ENCODE data around the gene BMAL1. TPM values are rescaled to one million over a fixed set of nuclear protein-coding genes. Genes with fewer than 3 reads are reported as not detected.
"Not testable (repeated sequence)": the region's sequence is repeated elsewhere in the genome, so short reads cannot be mapped to it uniquely, and the experiment has no call there.

BMAL1 gene
- total and polyA plus RNA-seq, 5 donors from 2014 or later = 16.3 to 104 (median 19.7) TPM

DNA sequence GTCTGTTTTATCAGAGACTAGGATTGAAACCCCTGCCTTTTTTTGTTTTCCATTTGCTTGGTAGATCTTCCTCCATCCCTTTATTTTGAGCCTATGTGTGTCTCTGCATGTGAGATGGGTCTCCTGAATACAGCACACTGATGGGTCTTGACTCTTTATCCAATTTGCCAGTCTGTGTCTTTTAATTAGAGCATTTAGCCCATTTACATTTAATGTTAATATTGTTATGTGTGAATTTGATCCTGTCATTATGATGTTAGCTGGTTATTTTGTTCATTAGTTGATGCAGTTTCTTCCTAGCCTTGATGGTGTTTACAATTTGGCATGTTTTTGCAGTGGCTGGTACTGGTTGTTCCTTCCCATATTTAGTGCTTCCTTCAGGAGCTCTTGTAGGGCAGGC, 120.7 kb downstream of the BMAL1 start:
- H3K27ac ChIP-seq (ENCODE audit: insufficient read depth, low read length, poor library complexity, severe bottlenecking); H3K27ac Mint-ChIP-seq; H3K27me3 ChIP-seq (ENCODE audit: control insufficient read depth, insufficient read depth, low read length); H3K9me3 Mint-ChIP-seq; H3K4me3 Mint-ChIP-seq; ATAC-seq (ENCODE audit: low read depth in 2 of 2); DNase-seq; H3K27me3 Mint-ChIP-seq; H3K4me1 ChIP-seq (ENCODE audit: control insufficient read depth, insufficient read depth, low read length, poor library complexity, severe bottlenecking); H3K9me3 ChIP-seq (ENCODE audit: control insufficient read depth in 2 of 2, low read length in 2 of 2); H3K4me1 Mint-ChIP-seq; H3K4me3 ChIP-seq (ENCODE audit: low read depth, low read length): not testable (repeated sequence)
- peaks cover 21% of the 10 kb centered on the region for H3K36me3 Mint-ChIP-seq
- peaks cover 21% of the 10 kb centered on the region for H3K36me3 ChIP-seq (ENCODE audit: control insufficient read depth, insufficient read depth, low read length)

DNA sequence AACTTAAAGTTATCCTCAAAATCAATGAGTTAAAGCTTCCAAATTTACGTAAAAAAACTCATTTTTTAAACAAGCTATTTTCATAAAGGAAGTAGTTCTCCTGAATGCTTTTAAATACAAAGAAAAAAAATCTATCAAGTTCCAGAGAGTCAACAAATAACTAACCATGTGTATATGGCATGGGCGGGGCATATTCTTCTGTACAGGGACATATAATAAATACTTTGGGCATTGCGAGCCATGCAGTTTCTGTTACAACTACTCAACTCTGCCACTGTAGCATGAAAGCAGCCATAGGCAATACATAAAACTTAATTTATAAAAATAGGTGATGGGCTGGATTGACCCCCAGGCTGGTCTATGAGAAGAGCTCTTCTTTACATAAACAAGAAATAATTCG, 127.6 kb downstream of the BMAL1 start:
- H3K36me3 Mint-ChIP-seq = peaks cover 39% of the 10 kb centered on the region
- H3K27ac Mint-ChIP-seq = no peak overlapping the region
- Histone ChIP-seq H3K4me3 (ENCODE audit: low read depth, low read length) (no peak overlapping the region), H3K27me3 (ENCODE audit: control insufficient read depth, insufficient read depth, low read length) (no peaks in the 10 kb centered on the region), H3K4me1 (ENCODE audit: control insufficient read depth, insufficient read depth, low read length, poor library complexity, severe bottlenecking) (no peaks in the 10 kb centered on the region), H3K27ac (ENCODE audit: insufficient read depth, low read length, poor library complexity, severe bottlenecking) (no peak overlapping the region), H3K9me3 (ENCODE audit: control insufficient read depth in 2 of 2, low read length in 2 of 2) (no peaks in the 10 kb centered on the region), H3K36me3 (ENCODE audit: control insufficient read depth, insufficient read depth, low read length) (peaks cover 63% of the 10 kb centered on the region)
- DNase-seq (no peak), ATAC-seq (ENCODE audit: low read depth in 2 of 2) (no peak)
- peaks cover 0 to 6% (median 2%) of the 10 kb centered on the region in 4 donors for H3K4me1 Mint-ChIP-seq
- H3K4me3 Mint-ChIP-seq = no peak overlapping the region
- no peaks in the 10 kb centered on the region for H3K27me3 Mint-ChIP-seq
- peaks cover 0 to 4% (median 0%) of the 10 kb centered on the region in 7 donors for H3K9me3 Mint-ChIP-seq

DNA sequence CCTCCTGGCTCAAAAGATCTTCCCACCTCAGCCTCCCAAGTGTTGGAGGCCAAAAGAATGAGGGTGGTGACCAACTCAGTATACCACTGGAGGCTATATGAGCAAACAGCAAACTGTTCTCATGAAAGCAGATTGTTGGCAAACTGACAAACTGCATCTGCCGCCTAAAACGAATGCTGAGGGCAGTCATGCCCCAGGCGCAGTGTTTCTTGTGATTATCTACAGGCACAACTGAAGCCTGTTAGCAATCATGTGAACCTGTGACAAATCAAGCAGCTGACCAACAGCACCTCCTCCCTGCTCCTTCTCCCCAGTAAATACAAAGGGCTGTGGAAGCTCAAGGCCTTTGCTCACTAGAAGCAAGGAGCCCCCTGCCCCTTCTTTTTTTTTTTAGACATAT, 137.6 kb downstream of the BMAL1 start:
- Histone ChIP-seq H3K27me3 (ENCODE audit: control insufficient read depth, insufficient read depth, low read length) (no peaks in the 10 kb centered on the region), H3K4me1 (ENCODE audit: control insufficient read depth, insufficient read depth, low read length, poor library complexity, severe bottlenecking) (no peaks in the 10 kb centered on the region), H3K27ac (ENCODE audit: insufficient read depth, low read length, poor library complexity, severe bottlenecking) (no peak overlapping the region), H3K36me3 (ENCODE audit: control insufficient read depth, insufficient read depth, low read length) (peaks cover 58% of the 10 kb centered on the region), H3K9me3 (ENCODE audit: control insufficient read depth in 2 of 2, low read length in 2 of 2) (no peaks in the 10 kb centered on the region), H3K4me3 (ENCODE audit: low read depth, low read length) (no peak overlapping the region)
- DNase-seq (no peak), ATAC-seq (ENCODE audit: low read depth in 2 of 2) (no peak)
- Mint-ChIP-seq H3K9me3 (no peaks in the 10 kb centered on the region), H3K36me3 (peaks cover 54% of the 10 kb centered on the region), H3K27me3 (no peaks in the 10 kb centered on the region), H3K4me3 (no peak overlapping the region), H3K4me1 (peaks cover 0 to 10% (median 2%) of the 10 kb centered on the region in 4 donors), H3K27ac (no peak overlapping the region)

DNA sequence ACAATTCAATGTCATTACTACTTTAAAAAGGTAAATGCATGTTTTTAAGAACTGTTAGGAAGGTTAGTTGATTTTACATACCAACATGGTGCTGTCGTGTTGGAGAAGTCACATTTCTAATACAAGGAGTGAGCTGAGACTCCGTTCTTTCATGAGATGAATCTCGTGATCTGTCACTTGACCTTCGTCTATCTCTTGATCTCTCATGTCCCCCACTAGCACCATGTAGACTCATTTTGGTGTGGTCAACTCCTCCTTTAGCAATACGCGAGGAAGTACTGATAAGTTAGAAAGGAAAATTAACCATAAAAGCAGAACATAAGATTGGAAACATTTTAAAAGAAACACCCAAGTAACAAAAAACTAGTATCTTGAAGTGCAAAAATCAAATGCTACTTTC, 144.0 kb downstream of the BMAL1 start:
- ATAC-seq (ENCODE audit: low read depth in 2 of 2) (no peak), DNase-seq (no peak)
- Mint-ChIP-seq H3K9me3 (no peaks in the 10 kb centered on the region), H3K27ac (peak overlapping the region in 1 of 3 donors; percentile 33), H3K4me1 (peaks cover 22 to 45% (median 31%) of the 10 kb centered on the region in 4 donors), H3K36me3 (peaks cover 29% of the 10 kb centered on the region), H3K27me3 (no peaks in the 10 kb centered on the region), H3K4me3 (no peak overlapping the region)
- no peak overlapping the region for H3K27ac ChIP-seq (ENCODE audit: insufficient read depth, low read length, poor library complexity, severe bottlenecking)
- no peaks in the 10 kb centered on the region for H3K27me3 ChIP-seq (ENCODE audit: control insufficient read depth, insufficient read depth, low read length)
- H3K36me3 ChIP-seq (ENCODE audit: control insufficient read depth, insufficient read depth, low read length) = peaks cover 29% of the 10 kb centered on the region
- H3K4me3 ChIP-seq (ENCODE audit: low read depth, low read length) = no peak overlapping the region
- no peaks in the 10 kb centered on the region for H3K4me1 ChIP-seq (ENCODE audit: control insufficient read depth, insufficient read depth, low read length, poor library complexity, severe bottlenecking)
- H3K9me3 ChIP-seq (ENCODE audit: control insufficient read depth in 2 of 2, low read length in 2 of 2) = peaks cover 0 to 2% of the 10 kb centered on the region in 2 experiments

DNA sequence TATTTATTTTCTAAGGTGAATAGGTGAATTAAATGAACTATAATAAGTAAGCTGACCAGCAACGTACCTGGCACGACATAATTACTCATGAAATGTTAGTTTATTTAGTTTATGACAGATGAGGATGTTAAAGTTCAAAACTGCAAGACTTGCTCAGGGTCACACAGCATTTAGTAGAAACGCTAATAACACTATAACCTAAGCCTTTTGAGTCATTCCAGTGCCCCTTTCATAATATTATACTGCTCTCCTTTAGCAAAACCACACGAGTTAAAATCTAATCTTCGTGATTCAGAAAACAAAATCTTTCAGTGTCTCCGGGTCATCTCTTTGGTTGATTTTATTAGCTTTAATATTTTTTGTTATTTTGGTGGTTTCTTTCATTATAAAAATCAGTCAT, 145.8 kb downstream of the BMAL1 start:
- no peak overlapping the region for H3K4me3 ChIP-seq (ENCODE audit: low read depth, low read length)
- Mint-ChIP-seq H3K27me3 (no peaks in the 10 kb centered on the region), H3K4me1 (peaks cover 22 to 49% (median 33%) of the 10 kb centered on the region in 4 donors), H3K36me3 (peaks cover 33% of the 10 kb centered on the region), H3K4me3 (no peak overlapping the region), H3K27ac (no peak overlapping the region), H3K9me3 (peaks cover 0 to 10% (median 2%) of the 10 kb centered on the region in 7 donors)
- ATAC-seq (ENCODE audit: low read depth in 2 of 2) (no peak), DNase-seq (no peak)
- peaks cover 9 to 15% of the 10 kb centered on the region in 2 experiments for H3K9me3 ChIP-seq (ENCODE audit: control insufficient read depth in 2 of 2, low read length in 2 of 2)
- H3K27ac ChIP-seq (ENCODE audit: insufficient read depth, low read length, poor library complexity, severe bottlenecking) = no peak overlapping the region
- H3K4me1 ChIP-seq (ENCODE audit: control insufficient read depth, insufficient read depth, low read length, poor library complexity, severe bottlenecking) = no peaks in the 10 kb centered on the region
- H3K36me3 ChIP-seq (ENCODE audit: control insufficient read depth, insufficient read depth, low read length) = peaks cover 21% of the 10 kb centered on the region
- no peaks in the 10 kb centered on the region for H3K27me3 ChIP-seq (ENCODE audit: control insufficient read depth, insufficient read depth, low read length)

GRCh38 chr11:13427440-13427839, 149.8 kb downstream of the BMAL1 start:
- Histone ChIP-seq H3K27ac (ENCODE audit: insufficient read depth, low read length, poor library complexity, severe bottlenecking) (no peak overlapping the region), H3K4me1 (ENCODE audit: control insufficient read depth, insufficient read depth, low read length, poor library complexity, severe bottlenecking) (no peaks in the 10 kb centered on the region), H3K4me3 (ENCODE audit: low read depth, low read length) (no peak overlapping the region), H3K27me3 (ENCODE audit: control insufficient read depth, insufficient read depth, low read length) (no peaks in the 10 kb centered on the region), H3K9me3 (ENCODE audit: control insufficient read depth in 2 of 2, low read length in 2 of 2) (peaks cover 9 to 21% of the 10 kb centered on the region in 2 experiments), H3K36me3 (ENCODE audit: control insufficient read depth, insufficient read depth, low read length) (peaks cover 8% of the 10 kb centered on the region)
- Mint-ChIP-seq H3K4me3 (peak overlapping the region in 1 of 4 donors; percentile 83), H3K27me3 (no peaks in the 10 kb centered on the region), H3K9me3 (peaks cover 2 to 19% (median 5%) of the 10 kb centered on the region in 7 donors), H3K36me3 (peaks cover 24% of the 10 kb centered on the region), H3K27ac (peak overlapping the region in 1 of 3 donors; percentile 60), H3K4me1 (peaks cover 24 to 56% (median 46%) of the 10 kb centered on the region in 4 donors)
- no peak for ATAC-seq (ENCODE audit: low read depth in 2 of 2)
- no peak for DNase-seq

DNA sequence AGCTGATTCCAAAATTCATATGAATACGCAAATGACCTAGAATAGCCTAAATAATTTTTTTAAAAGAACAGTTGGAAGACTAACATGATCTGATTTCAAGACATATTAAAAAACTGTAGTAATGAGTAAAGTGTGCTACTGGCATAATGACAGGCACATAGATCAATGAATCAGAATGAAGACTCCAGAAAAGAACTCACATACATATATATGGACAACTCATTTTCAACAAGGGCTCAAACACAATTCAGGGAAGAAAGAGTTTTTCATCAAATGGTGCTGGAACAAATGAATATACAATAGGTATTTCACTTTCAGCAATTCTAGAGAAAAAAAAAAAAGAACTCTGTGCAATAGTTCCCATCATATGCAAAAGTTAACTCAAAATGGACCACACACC, 151.7 kb downstream of the BMAL1 start:
- peaks cover 8% of the 10 kb centered on the region for H3K36me3 ChIP-seq (ENCODE audit: control insufficient read depth, insufficient read depth, low read length)
- H3K27ac Mint-ChIP-seq = no peak overlapping the region
- H3K27me3 ChIP-seq (ENCODE audit: control insufficient read depth, insufficient read depth, low read length) = no peaks in the 10 kb centered on the region
- no peaks in the 10 kb centered on the region for H3K27me3 Mint-ChIP-seq
- no peak for DNase-seq
- peaks cover 21 to 53% (median 43%) of the 10 kb centered on the region in 4 donors for H3K4me1 Mint-ChIP-seq
- no peak overlapping the region for H3K27ac ChIP-seq (ENCODE audit: insufficient read depth, low read length, poor library complexity, severe bottlenecking)
- no peak overlapping the region for H3K4me3 ChIP-seq (ENCODE audit: low read depth, low read length)
- H3K36me3 Mint-ChIP-seq = peaks cover 27% of the 10 kb centered on the region
- H3K9me3 Mint-ChIP-seq = peaks cover 2 to 19% (median 5%) of the 10 kb centered on the region in 7 donors
- no peak overlapping the region for H3K4me3 Mint-ChIP-seq
- H3K4me1 ChIP-seq (ENCODE audit: control insufficient read depth, insufficient read depth, low read length, poor library complexity, severe bottlenecking) = no peaks in the 10 kb centered on the region
- ATAC-seq (ENCODE audit: low read depth in 2 of 2) = no peak
- H3K9me3 ChIP-seq (ENCODE audit: control insufficient read depth in 2 of 2, low read length in 2 of 2) = peaks cover 9 to 21% of the 10 kb centered on the region in 2 experiments

- peaks cover 29% of the 10 kb centered on the region for H3K36me3 Mint-ChIP-seq
Observed at GRCh38 chr11:13429836-13430235, 152.2 kb downstream of the BMAL1 start.

More at GRCh38 chr11:13429836-13430235, 152.2 kb downstream of the BMAL1 start:
- Mint-ChIP-seq H3K9me3 (peaks cover 2 to 19% (median 5%) of the 10 kb centered on the region in 7 donors), H3K4me1 (peaks cover 27 to 53% (median 43%) of the 10 kb centered on the region in 4 donors), H3K4me3 (no peak overlapping the region), H3K27me3 (no peaks in the 10 kb centered on the region), H3K27ac (no peak overlapping the region)
- Histone ChIP-seq H3K4me3 (ENCODE audit: low read depth, low read length) (no peak overlapping the region), H3K27ac (ENCODE audit: insufficient read depth, low read length, poor library complexity, severe bottlenecking) (no peak overlapping the region), H3K36me3 (ENCODE audit: control insufficient read depth, insufficient read depth, low read length) (peaks cover 8% of the 10 kb centered on the region), H3K9me3 (ENCODE audit: control insufficient read depth in 2 of 2, low read length in 2 of 2) (peaks cover 9 to 21% of the 10 kb centered on the region in 2 experiments), H3K27me3 (ENCODE audit: control insufficient read depth, insufficient read depth, low read length) (no peaks in the 10 kb centered on the region), H3K4me1 (ENCODE audit: control insufficient read depth, insufficient read depth, low read length, poor library complexity, severe bottlenecking) (no peaks in the 10 kb centered on the region)
- DNase-seq = no peak
- ATAC-seq (ENCODE audit: low read depth in 2 of 2) = no peak
